ENCODE data around the gene NFATC2. TPM values are rescaled to one million over a fixed set of nuclear protein-coding genes. Genes with fewer than 3 reads are reported as not detected.

Gene NFATC2
- total and polyA plus RNA-seq, 2 of the 8 experiments (the other 6 are each of a cell fraction or from before 2014, with no cell fraction given): 0.27 to 0.91 TPM

- no peak overlapping the region for H2AK5ac ChIP-seq (ENCODE audit: low read depth, low read length)
- no peaks in the 10 kb centered on the region for H3K4me1 ChIP-seq (replicated peaks in 1 of 4; ENCODE audit: control insufficient read depth in 3 of 4, insufficient read depth in 4 of 4, low read length in 3 of 4)
- no peak overlapping the region for H3K9ac ChIP-seq (replicated peaks in 1 of 4; ENCODE audit: extremely low read depth in 1 of 4, low read depth in 3 of 4, low read length in 3 of 4)
- H4K5ac ChIP-seq (ENCODE audit: insufficient read length, low read depth, low read length): no peak overlapping the region
- peaks cover 4 to 6% of the 10 kb centered on the region in 2 experiments; a peak in 1 of 4 replicates for H3K9me3 ChIP-seq (ENCODE audit: insufficient read depth in 2 of 2, low read depth in 1 of 2, low read length in 1 of 2)
- no peak overlapping the region for H3K4ac ChIP-seq (replicated peaks; ENCODE audit: insufficient read length, low read depth, low read length)
- H2BK20ac ChIP-seq (ENCODE audit: low read length): no peak overlapping the region
- H2AFZ ChIP-seq (ENCODE audit: low read length): no peak overlapping the region
- no peak overlapping the region for H2BK5ac ChIP-seq (ENCODE audit: low read depth, low read length)
- no peak overlapping the region for H4K91ac ChIP-seq (replicated peaks; ENCODE audit: insufficient read length, low read length)
- no peaks in the 10 kb centered on the region for H3K79me2 ChIP-seq (ENCODE audit: control insufficient read depth in 1 of 2, insufficient read depth in 2 of 2, low read length in 2 of 2)
- no peak overlapping the region for H3K23ac ChIP-seq (ENCODE audit: insufficient read length)
- no peak for DNase-seq (ENCODE audit: low read depth in 1 of 2, low spot score in 2 of 2)
- H3K79me1 ChIP-seq (ENCODE audit: low read depth, low read length): no peaks in the 10 kb centered on the region
- ChIA-PET POLR2A (ENCODE audit: partially characterized antibody) (no interaction called here), CTCF (ENCODE audit: partially characterized antibody) (interaction anchor here (1.2 to 2.5 kb wide), 2 partner anchors 33 to 363 kb away, joined by 3 to 8 read pairs; no protein-coding TSS in a partner anchor)
- H3K14ac ChIP-seq (ENCODE audit: insufficient read length): no peak overlapping the region
- H3K18ac ChIP-seq (ENCODE audit: extremely low read depth, low read length): no peak overlapping the region
- H4K8ac ChIP-seq (ENCODE audit: extremely low read depth, insufficient read depth, low read length): no peak overlapping the region
- H3K56ac ChIP-seq (replicated peaks; ENCODE audit: insufficient read length, low read depth, low read length): no peak overlapping the region
- H4K20me1 ChIP-seq (replicated peaks in 1 of 2; ENCODE audit: control insufficient read depth in 1 of 2, insufficient read depth in 2 of 2, low read length in 2 of 2): no peaks in the 10 kb centered on the region
- no peak overlapping the region for H3K27ac ChIP-seq (ENCODE audit: low read depth, low read length)
- no peaks in the 10 kb centered on the region; a peak in 1 of 8 replicates for H3K36me3 ChIP-seq (ENCODE audit: control insufficient read depth in 2 of 4, insufficient read depth in 4 of 4, low read length in 3 of 4)
- no peak overlapping the region for H2BK12ac ChIP-seq (ENCODE audit: low read depth, low read length)
- no peak overlapping the region for H2BK15ac ChIP-seq (ENCODE audit: low read length)
- no peak overlapping the region for H3K4me2 ChIP-seq (ENCODE audit: insufficient read depth in 1 of 2, low read depth in 2 of 2, low read length in 2 of 2)
- H2BK120ac ChIP-seq (replicated peaks; ENCODE audit: low read depth, low read length): no peak overlapping the region
- WGBS, 2 experiments (ENCODE audit: extremely low coverage in 1 of 2, insufficient coverage in 1 of 2, insufficient read length in 1 of 2, insufficient replicate concordance in 2 of 2, low coverage in 1 of 2, low lambda C conversion rate in 2 of 2, missing lambda C conversion rate in 1 of 2): 83% methylated on average over 6 of the region's 6 CpGs; no CpG with 5 or more reads in 1 of the 2 experiments
- peaks cover 0 to 3% (median 0%) of the 10 kb centered on the region in 4 experiments; a peak in 2 of 7 replicates for H3K27me3 ChIP-seq (replicated peaks in 1 of 4; ENCODE audit: control insufficient read depth in 3 of 4, extremely low read depth in 1 of 4, insufficient read depth in 3 of 4, low read length in 3 of 4)
- H3K4me3 ChIP-seq (ENCODE audit: extremely low read depth in 1 of 4, insufficient read depth in 2 of 4, low read depth in 3 of 4, low read length in 4 of 4): no peak overlapping the region
- peaks cover 2% of the 10 kb centered on the region; the same call in 1 of the 2 replicates for H3K23me2 ChIP-seq (ENCODE audit: low read depth, low read length)
- FAIRE-seq: no peak
These were observed 191.4 kb downstream of the NFATC2 start for GRCh38 chr20:51350941-51351631.
